B cell (primary cell): ENCODE results near the gene SKP2. TPM values are rescaled to one million over a fixed set of nuclear protein-coding genes. Genes with fewer than 3 reads are reported as not detected.

Experiments used
- ATAC-seq: fragments of 200-7000 bp; cut with Tn5 transposase; one replicate; pipeline ENCODE4 v1.10.0; 2021; ENCODE audit warnings: low read depth, mild to moderate bottlenecking, moderate number of reproducible peaks, moderate library complexity
- CTCF ChIA-PET: fragments of 350-600 bp; sonication (Branson Sonifier 250); formaldehyde crosslinking; loops from one replicate; lab custom pipeline; 2021; ENCODE audit warnings: antibody characterized with exemption, inconsistent platforms; lab: Charles Lee
- POLR2A ChIA-PET: fragments of 350-600 bp; sonication (Branson Sonifier 250); formaldehyde crosslinking; loops from one replicate; lab custom pipeline; 2021; ENCODE audit warnings: antibody characterized with exemption; lab: Charles Lee
- DNase-seq: peaks from one replicate; pipeline ENCODE4 v3.0.0; 2013
- H2AFZ ChIP-seq: 2 replicates; pipeline ENCODE4 v1.6.1; 2012; ENCODE audit warnings: mild to moderate bottlenecking, low read depth, low read length; ENCODE audit not compliant: insufficient read depth, poor library complexity, severe bottlenecking
- H3K27ac ChIP-seq, 2 donors: 1 replicate in 1 of 2; 2 replicates in 1 of 2; pipeline ENCODE4 v1.5.1; 2012 to 2013; ENCODE audit warnings: low read length in 2 of 2, mild to moderate bottlenecking in 2 of 2, moderate library complexity in 1 of 2
- H3K27me3 ChIP-seq, 4 experiments: fragments of 200-600 bp in 1 of 4; sonication (generic) in 1 of 4; replicated peaks in 1 of 4; 1 replicate in 2 of 4; 2 replicates in 2 of 4; pipeline versions ENCODE4 v1.6.1 to v1.7.0; 2013 to 2016; ENCODE audit warnings: low read length in 3 of 4, mild to moderate bottlenecking in 2 of 4, mixed read lengths in 1 of 4, moderate library complexity in 1 of 4; ENCODE audit not compliant: insufficient read depth in 4 of 4, control insufficient read depth in 3 of 4; ENCODE audit errors: control extremely low read depth in 1 of 4
- H3K36me3 ChIP-seq, 2 experiments: replicated peaks in 1 of 2; 1 replicate in 1 of 2; 2 replicates in 1 of 2; pipeline versions ENCODE4 v1.6.1 to v1.7.1; 2013; ENCODE audit warnings: low read length in 1 of 2; ENCODE audit not compliant: insufficient read depth in 2 of 2, control insufficient read depth in 1 of 2; ENCODE audit errors: control extremely low read depth in 1 of 2, extremely low read depth in 1 of 2
- H3K4me1 ChIP-seq, 2 donors: fragments of 200-600 bp in 1 of 2; sonication (generic) in 1 of 2; 1 replicate in 1 of 2; 2 replicates in 1 of 2; pipeline versions ENCODE4 v1.5.1 to v1.6.1; 2013 to 2017; ENCODE audit warnings: low read length in 2 of 2; ENCODE audit not compliant: control insufficient read depth in 2 of 2, insufficient read depth in 2 of 2
- H3K4me2 ChIP-seq: replicated peaks from 2 replicates; pipeline ENCODE3; 2012; ENCODE audit warnings: mild to moderate bottlenecking, low read depth, low read length; ENCODE audit not compliant: poor library complexity, severe bottlenecking
- H3K4me3 ChIP-seq, 5 experiments: fragments of 200-600 bp in 1 of 5; sonication (generic) in 1 of 5; 1 replicate in 3 of 5; 2 replicates in 2 of 5; pipeline versions ENCODE4 v1.5.1 to v1.7.0; 2011 to 2016; ENCODE audit warnings: low read length in 4 of 5, mild to moderate bottlenecking in 4 of 5, low read depth in 2 of 5, control low read depth in 1 of 5, moderate library complexity in 1 of 5; ENCODE audit not compliant: insufficient read depth in 1 of 5; ENCODE audit errors: control extremely low read depth in 1 of 5, extremely low read depth in 1 of 5
- H3K79me2 ChIP-seq: fragments of 200-600 bp; sonication (generic); one replicate; pipeline ENCODE4 v1.6.0; 2016; ENCODE audit warnings: low read length; ENCODE audit not compliant: control insufficient read depth, insufficient read depth
- H3K9ac ChIP-seq: fragments of 200-600 bp; sonication (generic); 2 replicates; pipeline ENCODE4 v1.6.1; 2017; ENCODE audit warnings: mild to moderate bottlenecking, low read length, moderate library complexity
- H3K9me3 ChIP-seq, 3 donors: one replicate each; pipeline versions ENCODE4 v1.6.1 to v1.7.1; 2013; ENCODE audit warnings: low read length in 2 of 3; ENCODE audit not compliant: control insufficient read depth in 2 of 3, insufficient read depth in 1 of 3; ENCODE audit errors: control extremely low read depth in 1 of 3
- H4K20me1 ChIP-seq: 2 replicates; pipeline ENCODE4 v1.6.0; 2012; ENCODE audit warnings: mild to moderate bottlenecking, low read length; ENCODE audit not compliant: insufficient read depth, control insufficient read depth, poor library complexity, severe bottlenecking
- H3K27ac Mint-ChIP-seq: one replicate; pipeline ENCODE4 v1.8.0; 2021; ENCODE audit warnings: mixed read lengths
- H3K27me3 Mint-ChIP-seq: one replicate; pipeline ENCODE4 v1.8.0; 2021; ENCODE audit warnings: mixed read lengths
- H3K4me1 Mint-ChIP-seq: one replicate; pipeline ENCODE4 v1.8.0; 2021; ENCODE audit warnings: mixed read lengths
- H3K4me3 Mint-ChIP-seq: one replicate; pipeline ENCODE4 v1.8.0; 2021; ENCODE audit warnings: mixed read lengths
- H3K9me3 Mint-ChIP-seq: one replicate; pipeline ENCODE4 v1.8.0; 2022; ENCODE audit warnings: mixed read lengths; ENCODE audit not compliant: insufficient read depth
- CTCF ChIP-seq: fragments of 200-600 bp; IDR thresholded peaks from one replicate; pipeline ENCODE4 v1.8.0; 2022; ENCODE audit warnings: antibody characterized with exemption, mild to moderate bottlenecking
- EZH2 ChIP-seq: IDR thresholded peaks from 2 replicates; pipeline ENCODE4 v1.6.1; 2012; ENCODE audit warnings: borderline replicate concordance, low read depth, mild to moderate bottlenecking, moderate library complexity, low read length; ENCODE audit not compliant: insufficient read depth, poor library complexity, severe bottlenecking
- WGBS: methylation state at CpG from one replicate; pipeline ENCODE4 v1.1.5; 2013; ENCODE audit warnings: missing lambda C conversion rate; ENCODE audit not compliant: insufficient coverage; 5-methylcytosine and 5-hydroxymethylcytosine counted together
- intact Hi-C: fragments of 100-400 bp; cut with micrococcal nuclease; formaldehyde crosslinking; loops from one replicate; pipeline ENCODE4 v1.10.0; 2022
- polyA plus RNA-seq: library from polyadenylated mRNA; depleted of rRNA; stranded (reverse); fragments of >200 nt; gene quantifications from 2 replicates; pipeline ENCODE4 v1.2.3, GENCODE V29; 2012
- total RNA-seq, 2 donors: library from RNA; stranded (reverse); fragments of 120-200 nt in 1 of 2; gene quantifications; 1 replicate in 1 of 2; 2 replicates in 1 of 2; pipeline versions ENCODE4 v1.2.3 to v1.2.4, GENCODE V29; 2013 to 2022

Gene SKP2
- total and polyA plus RNA-seq, 2 donors (not counting 1 experiment from before 2014, with no cell fraction given), result 26.7 to 27.1 TPM

GRCh38 chr5:36146390-36146789 is 5.5 kb upstream of the SKP2 start:
- WGBS, result 50% methylated on average over 2 of the region's 3 CpGs
- Histone ChIP-seq H3K4me2 (no peak overlapping the region), H3K79me2 (peaks cover 60% of the 10 kb centered on the region), H3K27ac (no peak overlapping the region), H3K4me3 (no peak overlapping the region), H2AFZ (no peak overlapping the region), H3K27me3 (no peaks in the 10 kb centered on the region), H4K20me1 (peaks cover 6% of the 10 kb centered on the region), H3K9ac (no peak overlapping the region), H3K36me3 (peaks cover 0 to 6% of the 10 kb centered on the region in 2 experiments), H3K9me3 (no peaks in the 10 kb centered on the region), H3K4me1 (peaks cover 8% of the 10 kb centered on the region in 2 donors)
- H3K4me3 Mint-ChIP-seq, result no peak overlapping the region
- intact Hi-C loops, result no loop called here
- ChIA-PET POLR2A (no interaction called here), CTCF (no interaction called here)
- ATAC-seq (no peak), DNase-seq (no peak)
- H3K9me3 Mint-ChIP-seq, result no peaks in the 10 kb centered on the region
- no peak overlapping the region for H3K27ac Mint-ChIP-seq
- no peak for TF ChIP-seq EZH2
- no peak for TF ChIP-seq CTCF
- no peaks in the 10 kb centered on the region for H3K27me3 Mint-ChIP-seq
- peaks cover 20% of the 10 kb centered on the region for H3K4me1 Mint-ChIP-seq

GRCh38 chr5:36147681-36148080 is 4.2 kb upstream of the SKP2 start:
- POLR2A ChIA-PET, result no interaction called here
- TF ChIP-seq EZH2, result no peak
- no peak for TF ChIP-seq CTCF
- Histone ChIP-seq H3K79me2 (peaks cover 70% of the 10 kb centered on the region), H3K4me1 (peaks cover 12 to 13% of the 10 kb centered on the region in 2 donors), H3K9ac (no peak overlapping the region), H3K27me3 (no peaks in the 10 kb centered on the region), H2AFZ (no peak overlapping the region), H3K4me2 (no peak overlapping the region), H3K27ac (no peak overlapping the region), H4K20me1 (peaks cover 6% of the 10 kb centered on the region), H3K4me3 (no peak overlapping the region), H3K36me3 (no peaks in the 10 kb centered on the region), H3K9me3 (no peaks in the 10 kb centered on the region)
- DNase-seq (no peak), ATAC-seq (no peak)
- H3K27ac Mint-ChIP-seq, result no peak overlapping the region
- H3K27me3 Mint-ChIP-seq, result no peaks in the 10 kb centered on the region
- no peaks in the 10 kb centered on the region for H3K9me3 Mint-ChIP-seq
- CTCF ChIA-PET, result no interaction called here
- peaks cover 30% of the 10 kb centered on the region for H3K4me1 Mint-ChIP-seq
- no CpG with 5 or more reads among the region's 2 CpGs for WGBS
- intact Hi-C loops, result no loop called here
- no peak overlapping the region for H3K4me3 Mint-ChIP-seq
